ENCODE measurements around the gene RAPGEF1.

The RAPGEF1 gene

GRCh38 chr9:131611586-131612315, 128.1 kb downstream of the RAPGEF1 start:
- Histone ChIP-seq H2AFZ (ENCODE audit: low read length) (no peak overlapping the region), H3K36me3 (replicated peaks; ENCODE audit: insufficient read depth, low read length) (0 out of 2 replicates have a peak, but pooled peaks cover 6% of the 10 kb centered on the region), H4K20me1 (ENCODE audit: insufficient read depth, low read length) (no peaks in the 10 kb centered on the region), H3K4me1 (ENCODE audit: low read length) (no peaks in the 10 kb centered on the region), H3K9ac (ENCODE audit: low read length) (no peak overlapping the region), H3K27me3 (replicated peaks; ENCODE audit: insufficient read depth, low read length) (no peaks in the 10 kb centered on the region), H3K9me2 (replicated peaks; ENCODE audit: insufficient read depth, low read length) (no peaks in the 10 kb centered on the region), H3K9me3 (replicated peaks; ENCODE audit: insufficient read depth, low read length) (no peaks in the 10 kb centered on the region), H3K4me3 (ENCODE audit: low read length) (no peak overlapping the region), H3K27ac (ENCODE audit: low read length) (no peak overlapping the region), H3F3A (ENCODE audit: insufficient read depth, low read length) (no peaks in the 10 kb centered on the region), H3K4me2 (ENCODE audit: low read depth, low read length) (no peak overlapping the region), H3K79me2 (ENCODE audit: low read length) (peaks cover 8% of the 10 kb centered on the region)
- TF ChIP-seq EZH2phosphoT487 (IDR thresholded peaks at IDR 0.05; ENCODE audit: low read length) (no peak), EZH2 (optimal IDR thresholded peaks at IDR 0.05; ENCODE audit: low read depth, low read length) (no peak), CTCF (IDR thresholded peaks at IDR 0.05; ENCODE audit: low read length) (no peak)
- no peak for DNase-seq

GRCh38 chr9:131610231-131610761, 129.6 kb downstream of the RAPGEF1 start:
- Histone ChIP-seq H3K4me3 (ENCODE audit: low read length) (no peak overlapping the region), H3F3A (ENCODE audit: insufficient read depth, low read length) (no peaks in the 10 kb centered on the region), H4K20me1 (ENCODE audit: insufficient read depth, low read length) (no peaks in the 10 kb centered on the region), H2AFZ (ENCODE audit: low read length) (no peak overlapping the region), H3K4me2 (ENCODE audit: low read depth, low read length) (no peak overlapping the region), H3K79me2 (ENCODE audit: low read length) (peaks cover 6% of the 10 kb centered on the region), H3K9ac (ENCODE audit: low read length) (no peak overlapping the region), H3K9me2 (replicated peaks; ENCODE audit: insufficient read depth, low read length) (no peaks in the 10 kb centered on the region), H3K4me1 (ENCODE audit: low read length) (no peaks in the 10 kb centered on the region), H3K9me3 (replicated peaks; ENCODE audit: insufficient read depth, low read length) (no peaks in the 10 kb centered on the region), H3K27me3 (replicated peaks; ENCODE audit: insufficient read depth, low read length) (no peaks in the 10 kb centered on the region), H3K27ac (ENCODE audit: low read length) (no peak overlapping the region), H3K36me3 (replicated peaks; ENCODE audit: insufficient read depth, low read length) (peaks cover 9% of the 10 kb centered on the region; the same call in 1 of the 2 replicates)
- TF ChIP-seq EZH2phosphoT487 (IDR thresholded peaks at IDR 0.05; ENCODE audit: low read length) = no peak
- no peak for TF ChIP-seq EZH2 (optimal IDR thresholded peaks at IDR 0.05; ENCODE audit: low read depth, low read length)
- TF ChIP-seq CTCF (IDR thresholded peaks at IDR 0.05; ENCODE audit: low read length) = no peak
- no peak for DNase-seq

GRCh38 chr9:131609099-131609830, 130.6 kb downstream of the RAPGEF1 start:
- Histone ChIP-seq H3F3A (ENCODE audit: insufficient read depth, low read length) (no peaks in the 10 kb centered on the region), H3K27me3 (replicated peaks; ENCODE audit: insufficient read depth, low read length) (no peaks in the 10 kb centered on the region), H2AFZ (ENCODE audit: low read length) (no peak overlapping the region), H3K4me2 (ENCODE audit: low read depth, low read length) (no peak overlapping the region), H3K9me3 (replicated peaks; ENCODE audit: insufficient read depth, low read length) (no peaks in the 10 kb centered on the region), H3K9ac (ENCODE audit: low read length) (no peak overlapping the region), H3K4me3 (ENCODE audit: low read length) (no peak overlapping the region), H3K79me2 (ENCODE audit: low read length) (peaks cover 6% of the 10 kb centered on the region), H3K36me3 (replicated peaks; ENCODE audit: insufficient read depth, low read length) (peaks cover 12% of the 10 kb centered on the region; the same call in 1 of the 2 replicates), H3K9me2 (replicated peaks; ENCODE audit: insufficient read depth, low read length) (no peaks in the 10 kb centered on the region), H4K20me1 (ENCODE audit: insufficient read depth, low read length) (no peaks in the 10 kb centered on the region), H3K27ac (ENCODE audit: low read length) (no peak overlapping the region), H3K4me1 (ENCODE audit: low read length) (no peaks in the 10 kb centered on the region)
- DNase-seq = no peak
- TF ChIP-seq EZH2 (optimal IDR thresholded peaks at IDR 0.05; ENCODE audit: low read depth, low read length) (no peak), EZH2phosphoT487 (IDR thresholded peaks at IDR 0.05; ENCODE audit: low read length) (no peak), CTCF (IDR thresholded peaks at IDR 0.05; ENCODE audit: low read length) (no peak)
